Neural progenitor cell (in vitro differentiated cells): ENCODE results near the gene TBC1D2B. TPM values are rescaled to one million over a fixed set of nuclear protein-coding genes. Genes with fewer than 3 reads are reported as not detected.

Experiments
- DNase-seq: peaks from one replicate; pipeline ENCODE4 v3.0.0-alpha.2; 2016; ENCODE audit warnings: low spot score
- H2AFZ ChIP-seq: fragments of 200-600 bp; sonication (generic); replicated peaks from 2 replicates; pipeline ENCODE4 v1.6.1; 2016; ENCODE audit warnings: antibody characterized with exemption
- H3F3A ChIP-seq: fragments of 200-600 bp; sonication (generic); 2 replicates; pipeline ENCODE4 v1.6.1; 2016; ENCODE audit warnings: antibody characterized with exemption, low read depth
- H3K27ac ChIP-seq: fragments of 200-600 bp; sonication (generic); 2 replicates; pipeline ENCODE4 v1.5.1; 2016; ENCODE audit warnings: mild to moderate bottlenecking
- H3K27me3 ChIP-seq: fragments of 200-600 bp; sonication (generic); 2 replicates; pipeline ENCODE4 v1.6.1; 2016; ENCODE audit warnings: mild to moderate bottlenecking, moderate library complexity
- H3K36me3 ChIP-seq: fragments of 200-600 bp; sonication (generic); 2 replicates; pipeline ENCODE4 v1.5.1; 2016
- H3K4me1 ChIP-seq: fragments of 200-600 bp; sonication (generic); 2 replicates; pipeline ENCODE4 v1.6.1; 2016; ENCODE audit warnings: mixed run types
- H3K4me2 ChIP-seq: fragments of 200-600 bp; sonication (generic); 2 replicates; pipeline ENCODE4 v1.6.1; 2016
- H3K4me3 ChIP-seq: fragments of 200-600 bp; sonication (generic); 2 replicates; pipeline ENCODE4 v1.5.1; 2016
- H3K79me2 ChIP-seq: fragments of 200-600 bp; sonication (generic); 2 replicates; pipeline ENCODE4 v1.6.1; 2016; ENCODE audit warnings: low read depth
- H3K9ac ChIP-seq: fragments of 200-600 bp; sonication (generic); 2 replicates; pipeline ENCODE4 v1.6.1; 2016
- H3K9me3 ChIP-seq: fragments of 200-600 bp; sonication (generic); 2 replicates; pipeline ENCODE4 v1.5.1; 2016; ENCODE audit warnings: low read depth
- H4K20me1 ChIP-seq: fragments of 200-600 bp; sonication (generic); 2 replicates; pipeline ENCODE4 v1.6.1; 2016; ENCODE audit warnings: low read depth
- H3K27ac Mint-ChIP-seq: 3 replicates; pipeline ENCODE4 v1.8.0; 2021; ENCODE audit warnings: mixed read lengths
- H3K27me3 Mint-ChIP-seq: 2 replicates; pipeline ENCODE4 v1.8.0; 2022; ENCODE audit warnings: low read depth, mild to moderate bottlenecking, inconsistent platforms, moderate library complexity, mixed read lengths; ENCODE audit not compliant: insufficient read depth
- H3K36me3 Mint-ChIP-seq: 3 replicates; pipeline ENCODE4 v1.8.0; 2021; ENCODE audit warnings: mixed read lengths
- H3K4me1 Mint-ChIP-seq: 3 replicates; pipeline ENCODE4 v1.8.0; 2021; ENCODE audit warnings: mixed read lengths
- H3K4me3 Mint-ChIP-seq: 3 replicates; pipeline ENCODE4 v1.8.0; 2021; ENCODE audit warnings: mild to moderate bottlenecking, moderate library complexity, mixed read lengths
- H3K9me3 Mint-ChIP-seq: 3 replicates; pipeline ENCODE4 v1.8.0; 2020; ENCODE audit warnings: mixed read lengths
- EZH2 ChIP-seq: fragments of 200-600 bp; sonication (generic); IDR thresholded peaks from 2 replicates; pipeline ENCODE4 v1.6.1; 2017; ENCODE audit warnings: antibody characterized with exemption, mild to moderate bottlenecking, moderate library complexity
- EZH2phosphoT487 ChIP-seq: fragments of 200-600 bp; sonication (generic); IDR thresholded peaks from 2 replicates; pipeline ENCODE4 v1.6.1; 2017; ENCODE audit warnings: antibody characterized with exemption
- total RNA-seq: library from RNA; depleted of rRNA; stranded (reverse); fragments of >200 nt; gene quantifications from 2 replicates; pipeline ENCODE4 v1.2.3, GENCODE V29; 2015; ENCODE audit warnings: low replicate concordance
- TF ChIP-seq, protein P1 (sequence below): fragments of 200-600 bp; sonication (generic); IDR thresholded peaks from 2 replicates; pipeline ENCODE4 v1.5.1; 2017; ENCODE audit warnings: antibody characterized with exemption, mild to moderate bottlenecking

TBC1D2B gene
- total RNA-seq, 1 donor from 2014 or later = 11.7 TPM

DNA sequence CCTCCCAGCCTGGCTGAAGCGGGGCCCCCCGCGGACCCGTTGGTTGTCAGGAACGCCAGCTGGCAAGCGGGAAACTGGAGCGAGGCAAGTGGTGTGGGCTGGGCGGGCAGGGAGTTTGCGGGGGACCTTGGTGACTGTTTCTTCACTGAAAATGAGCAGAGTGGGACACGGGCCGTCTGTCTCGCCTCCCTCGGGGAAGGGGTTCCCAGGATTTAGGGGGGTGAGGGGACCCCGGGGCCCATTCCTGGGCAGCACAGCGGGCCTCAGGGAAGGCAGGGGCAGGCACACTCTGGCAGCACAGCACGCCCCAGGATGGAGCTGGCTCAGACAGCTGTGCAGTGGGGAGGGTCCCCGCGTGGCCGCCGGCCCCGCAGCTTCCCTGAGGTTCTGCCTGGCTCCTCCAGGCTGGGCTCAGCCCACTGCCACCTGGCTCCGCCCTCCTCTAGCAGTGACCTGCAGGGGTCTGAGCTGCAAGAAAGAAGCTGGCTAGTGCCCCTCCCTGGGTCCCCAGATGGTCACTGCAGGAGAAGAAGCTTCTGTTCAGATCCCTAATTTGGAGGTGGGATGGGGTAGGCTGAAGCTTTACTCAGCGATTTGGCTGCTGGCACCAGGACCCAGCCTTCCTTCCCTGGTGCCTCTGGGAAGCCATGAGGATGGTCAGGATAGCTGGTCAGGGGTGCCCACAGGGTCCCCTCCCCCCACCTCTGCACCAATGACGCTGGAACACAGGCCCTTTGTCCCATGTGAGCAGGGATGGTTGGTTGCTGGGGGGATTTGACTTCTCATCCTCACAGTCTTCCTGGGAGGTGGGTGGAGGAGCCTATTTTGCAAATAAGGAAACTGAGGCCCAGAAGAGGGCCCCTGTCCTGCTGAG is 90.4 kb downstream of the TBC1D2B start:
- Mint-ChIP-seq H3K27ac (no peak overlapping the region), H3K4me3 (no peak overlapping the region), H3K4me1 (peaks cover 30% of the 10 kb centered on the region), H3K36me3 (peaks cover 2% of the 10 kb centered on the region), H3K27me3 (peaks cover 12% of the 10 kb centered on the region), H3K9me3 (no peaks in the 10 kb centered on the region)
- no peak overlapping the region for H2AFZ ChIP-seq
- no peaks in the 10 kb centered on the region for H4K20me1 ChIP-seq
- no peak overlapping the region for H3K27ac ChIP-seq
- no peak overlapping the region for H3K4me3 ChIP-seq
- H3K4me1 ChIP-seq = peaks cover 9% of the 10 kb centered on the region
- H3F3A ChIP-seq = no peaks in the 10 kb centered on the region
- no peak overlapping the region for H3K9ac ChIP-seq
- no peaks in the 10 kb centered on the region for H3K36me3 ChIP-seq
- H3K9me3 ChIP-seq = no peaks in the 10 kb centered on the region
- H3K27me3 ChIP-seq = no peaks in the 10 kb centered on the region
- TF ChIP-seq, protein P1, sequence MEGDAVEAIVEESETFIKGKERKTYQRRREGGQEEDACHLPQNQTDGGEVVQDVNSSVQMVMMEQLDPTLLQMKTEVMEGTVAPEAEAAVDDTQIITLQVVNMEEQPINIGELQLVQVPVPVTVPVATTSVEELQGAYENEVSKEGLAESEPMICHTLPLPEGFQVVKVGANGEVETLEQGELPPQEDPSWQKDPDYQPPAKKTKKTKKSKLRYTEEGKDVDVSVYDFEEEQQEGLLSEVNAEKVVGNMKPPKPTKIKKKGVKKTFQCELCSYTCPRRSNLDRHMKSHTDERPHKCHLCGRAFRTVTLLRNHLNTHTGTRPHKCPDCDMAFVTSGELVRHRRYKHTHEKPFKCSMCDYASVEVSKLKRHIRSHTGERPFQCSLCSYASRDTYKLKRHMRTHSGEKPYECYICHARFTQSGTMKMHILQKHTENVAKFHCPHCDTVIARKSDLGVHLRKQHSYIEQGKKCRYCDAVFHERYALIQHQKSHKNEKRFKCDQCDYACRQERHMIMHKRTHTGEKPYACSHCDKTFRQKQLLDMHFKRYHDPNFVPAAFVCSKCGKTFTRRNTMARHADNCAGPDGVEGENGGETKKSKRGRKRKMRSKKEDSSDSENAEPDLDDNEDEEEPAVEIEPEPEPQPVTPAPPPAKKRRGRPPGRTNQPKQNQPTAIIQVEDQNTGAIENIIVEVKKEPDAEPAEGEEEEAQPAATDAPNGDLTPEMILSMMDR = no peak
- TF ChIP-seq EZH2phosphoT487 (no peak), EZH2 (no peak)
- peak; percentile 65 for DNase-seq
- H3K4me2 ChIP-seq = peak overlapping the region; percentile 11
- H3K79me2 ChIP-seq = no peaks in the 10 kb centered on the region

DNA sequence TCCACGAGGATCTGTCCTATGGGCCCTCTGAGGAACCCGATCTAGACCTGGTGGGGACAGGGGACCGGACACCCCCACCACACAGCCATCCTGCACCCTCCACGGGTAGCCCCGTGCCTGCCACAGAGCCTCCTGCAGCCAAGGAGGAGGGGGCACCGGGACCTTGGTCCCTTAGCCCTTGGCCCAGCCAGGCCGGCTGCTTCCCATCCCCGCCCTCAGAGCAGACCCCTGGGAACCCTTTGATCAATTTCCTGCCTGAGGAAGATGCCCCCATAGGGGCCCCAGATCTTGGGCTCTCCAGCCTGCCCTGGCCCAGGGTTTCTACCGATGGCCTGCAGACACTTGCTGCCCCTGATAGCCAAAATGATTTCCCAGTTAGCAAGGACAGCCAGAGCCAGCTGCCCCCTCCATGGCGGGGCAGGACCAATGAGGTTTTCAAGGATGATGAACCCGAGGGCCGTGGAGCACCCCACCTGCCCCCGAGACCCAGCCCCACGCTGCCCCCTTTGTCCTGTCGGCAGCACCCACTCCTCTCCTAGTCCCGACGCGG is 91.5 kb downstream of the TBC1D2B start:
- DNase-seq = no peak

DNA sequence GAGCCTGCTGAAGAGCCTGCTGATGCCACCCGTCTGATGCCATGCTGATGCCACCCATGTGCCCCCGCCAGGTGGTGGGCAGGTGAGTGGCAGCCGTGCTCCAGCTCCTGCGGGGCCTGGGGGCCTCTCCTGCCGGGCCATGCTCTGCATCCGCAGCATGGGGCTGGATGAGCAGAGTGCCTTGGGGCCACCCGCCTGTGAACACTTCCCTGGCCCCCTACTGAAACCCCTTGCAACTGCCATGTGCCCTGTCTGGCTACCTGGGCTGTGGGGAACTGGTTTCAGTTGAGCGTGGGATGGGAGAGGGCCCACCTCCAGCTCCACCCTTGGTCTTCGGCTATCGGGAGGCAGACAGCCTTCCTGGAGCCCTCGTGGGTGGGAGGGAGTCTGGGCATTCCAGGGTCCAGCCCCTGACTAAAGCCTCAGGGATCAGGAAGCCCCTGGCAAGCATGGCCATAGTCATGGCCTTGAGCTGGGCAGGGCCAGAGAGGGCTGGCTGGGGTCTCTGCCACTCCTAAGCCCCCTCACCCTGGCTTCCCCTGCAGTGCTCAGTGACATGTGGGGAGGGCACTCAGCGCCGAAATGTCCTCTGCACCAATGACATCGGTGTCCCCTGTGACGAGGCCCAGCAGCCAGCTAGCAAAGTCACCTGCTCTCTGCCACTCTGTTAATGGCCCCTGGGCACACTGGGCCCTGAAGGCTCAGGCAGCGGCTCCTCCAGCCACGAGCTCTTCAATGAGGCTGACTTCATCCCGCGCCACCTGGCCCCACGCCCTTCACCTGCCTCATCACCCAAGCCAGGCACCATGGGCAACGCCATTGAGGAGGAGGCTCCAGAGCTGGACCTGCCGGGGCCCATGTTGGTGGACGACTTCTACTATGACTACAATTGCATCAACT is 92.2 kb downstream of the TBC1D2B start:
- Histone ChIP-seq H3K4me1 (peaks cover 9% of the 10 kb centered on the region), H3K9me3 (no peaks in the 10 kb centered on the region), H3K27ac (no peak overlapping the region), H3K4me3 (no peak overlapping the region), H3K27me3 (no peaks in the 10 kb centered on the region), H3K36me3 (no peaks in the 10 kb centered on the region), H3F3A (no peaks in the 10 kb centered on the region), H2AFZ (no peak overlapping the region), H3K9ac (no peak overlapping the region), H3K79me2 (no peaks in the 10 kb centered on the region), H4K20me1 (no peaks in the 10 kb centered on the region), H3K4me2 (no peak overlapping the region)
- Mint-ChIP-seq H3K27ac (no peak overlapping the region), H3K4me3 (no peak overlapping the region), H3K4me1 (peaks cover 18% of the 10 kb centered on the region), H3K9me3 (no peaks in the 10 kb centered on the region), H3K36me3 (no peaks in the 10 kb centered on the region), H3K27me3 (peaks cover 10% of the 10 kb centered on the region)
- DNase-seq = no peak
- TF ChIP-seq, protein P1 = no peak
- TF ChIP-seq EZH2 (no peak), EZH2phosphoT487 (no peak)

More for the DNA sequence above, 91.5 kb downstream of the TBC1D2B start:
- Histone ChIP-seq H3K9ac (no peak overlapping the region), H3K79me2 (no peaks in the 10 kb centered on the region), H3K27me3 (no peaks in the 10 kb centered on the region), H3K9me3 (no peaks in the 10 kb centered on the region), H3K27ac (no peak overlapping the region), H4K20me1 (no peaks in the 10 kb centered on the region), H3K36me3 (no peaks in the 10 kb centered on the region), H3K4me1 (peaks cover 9% of the 10 kb centered on the region), H3K4me2 (no peak overlapping the region), H3F3A (no peaks in the 10 kb centered on the region), H3K4me3 (no peak overlapping the region), H2AFZ (no peak overlapping the region)
- no peaks in the 10 kb centered on the region for H3K36me3 Mint-ChIP-seq
- TF ChIP-seq, protein P1 = no peak
- no peak for TF ChIP-seq EZH2phosphoT487
- no peak for TF ChIP-seq EZH2
- H3K9me3 Mint-ChIP-seq = no peaks in the 10 kb centered on the region
- H3K27ac Mint-ChIP-seq = no peak overlapping the region
- H3K27me3 Mint-ChIP-seq = peaks cover 10% of the 10 kb centered on the region
- H3K4me3 Mint-ChIP-seq = no peak overlapping the region
- H3K4me1 Mint-ChIP-seq = peaks cover 25% of the 10 kb centered on the region
